GM18502 (cell line): ENCODE results near the gene CDK14.
"Not testable (repeated sequence)": the region's sequence is repeated elsewhere in the genome, so short reads cannot be mapped to it uniquely, and the experiment has no call there.

ENCODE experiments used
- ATAC-seq: cut with Tn5 transposase; IDR thresholded peaks from one replicate; pipeline ENCODE4 v1.9.1; 2021; ENCODE audit warnings: mild to moderate bottlenecking; ENCODE audit not compliant: unreplicated experiment, poor library complexity

The CDK14 gene

GRCh38 chr7:90747516-90747915 lies 151.4 kb downstream of the CDK14 start:
- no peak for ATAC-seq

DNA sequence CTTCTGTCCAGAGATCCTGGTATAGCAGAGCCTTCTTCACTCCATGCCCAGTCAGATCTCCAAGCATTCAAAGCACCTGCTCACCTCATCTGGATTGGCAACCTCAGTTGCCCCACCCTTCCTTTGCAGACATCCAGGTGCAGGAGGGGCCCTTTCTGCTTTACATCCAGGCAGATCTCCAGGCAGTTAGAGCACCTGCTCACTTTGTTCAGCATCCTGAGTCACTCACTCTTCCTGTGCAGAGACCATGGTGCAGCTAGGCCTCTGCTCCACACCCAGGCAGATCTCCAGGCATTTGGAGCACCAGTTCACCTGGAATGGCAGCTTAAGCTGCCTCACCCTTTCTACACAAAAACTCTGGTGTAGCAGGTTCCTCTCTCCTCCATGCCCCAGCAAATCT lies 153.1 kb downstream of the CDK14 start:
- ATAC-seq = no peak

DNA sequence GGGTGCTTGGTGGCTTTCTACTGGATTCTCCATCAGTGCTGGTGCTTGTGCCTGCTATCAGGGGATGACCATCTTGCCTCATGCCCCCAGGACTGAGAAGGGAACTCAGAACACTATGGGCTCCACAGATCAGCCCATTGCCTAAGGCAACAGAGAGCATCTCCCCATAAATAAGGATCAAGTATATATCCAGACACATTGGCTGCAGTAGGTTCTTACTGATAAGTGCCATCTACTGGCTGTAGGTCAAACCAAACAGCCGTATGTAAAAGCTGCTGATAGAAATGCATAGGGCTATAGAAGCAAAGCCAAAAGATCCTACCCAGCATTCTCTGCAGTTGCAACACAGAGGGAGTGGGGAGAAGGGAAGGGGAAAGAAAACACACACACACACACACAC lies 153.7 kb downstream of the CDK14 start:
- ATAC-seq = peak; percentile 79

- ATAC-seq = no peak
Observed at GRCh38 chr7:90751595-90751994, 155.5 kb downstream of the CDK14 start.

GRCh38 chr7:90752051-90752450 lies 155.9 kb downstream of the CDK14 start:
- ATAC-seq = peak; percentile 63

DNA sequence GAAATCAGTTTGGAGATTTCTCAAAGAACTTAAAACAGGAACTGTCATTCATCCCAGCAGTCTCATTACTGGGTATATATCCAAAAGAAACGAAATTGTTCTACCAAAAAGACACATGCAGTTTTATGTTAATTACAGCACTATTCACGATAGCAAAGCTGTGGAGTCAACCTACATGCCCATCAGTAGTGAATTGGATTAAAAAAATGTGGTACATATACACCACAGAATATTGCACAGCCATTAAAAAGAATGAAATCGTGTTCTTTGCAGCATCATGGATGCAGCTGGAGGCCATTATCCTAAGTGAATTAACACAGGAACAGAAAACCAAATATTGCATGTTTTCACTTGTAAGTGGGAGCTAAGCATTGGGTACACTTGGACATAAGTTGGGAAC lies 158.9 kb downstream of the CDK14 start:
- ATAC-seq = no peak

- no peak for ATAC-seq
Observed at GRCh38 chr7:90756366-90756765, 160.2 kb downstream of the CDK14 start.

DNA sequence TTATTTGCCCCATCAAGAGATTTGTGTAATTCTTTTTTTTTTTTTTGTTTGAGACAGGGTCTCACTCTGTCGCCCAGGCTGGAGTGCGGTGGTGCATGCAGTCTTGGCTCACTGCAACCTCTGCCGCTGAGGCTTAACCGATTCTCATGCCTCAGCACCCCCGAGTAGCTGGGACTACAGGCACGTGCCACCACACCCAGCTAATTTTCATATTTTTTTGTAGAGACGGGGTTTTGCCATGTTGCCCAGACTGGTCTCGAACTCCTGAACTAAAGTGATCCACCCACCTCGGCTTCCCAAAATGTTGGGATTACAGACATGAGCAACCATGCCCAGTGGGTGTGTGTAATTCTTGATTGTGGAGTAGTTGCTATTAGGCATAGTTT lies 161.4 kb downstream of the CDK14 start:
- ATAC-seq = peak; percentile 86

DNA sequence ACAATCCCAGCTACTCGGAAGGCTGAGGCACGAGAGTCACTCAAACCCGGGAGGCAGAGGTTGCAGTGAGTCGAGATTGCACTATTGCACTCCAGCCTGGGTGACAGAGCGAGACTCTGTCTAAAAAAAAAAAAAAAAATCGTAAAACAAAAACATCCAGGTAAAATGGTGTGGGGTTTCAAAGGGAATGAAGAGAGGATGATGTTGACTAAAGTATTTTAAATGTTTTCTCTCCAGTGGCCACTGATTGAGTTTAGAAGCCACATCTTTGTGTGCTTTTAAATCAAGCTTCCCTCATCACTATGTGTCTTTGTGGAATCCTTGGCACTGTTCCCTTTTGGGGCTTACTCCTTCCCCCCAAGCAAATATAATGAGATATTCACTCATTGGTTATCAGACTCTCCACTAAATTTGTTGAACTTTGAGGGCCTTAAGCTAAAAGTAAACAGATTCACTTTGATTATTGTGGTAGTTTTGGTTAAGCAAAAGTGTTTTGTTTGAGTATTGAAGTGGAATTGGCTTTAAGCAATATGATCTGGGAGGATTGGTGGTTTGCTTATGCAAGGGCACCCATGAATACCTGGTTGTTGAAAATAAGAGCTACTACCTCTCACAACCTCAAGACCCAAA lies 162.9 kb downstream of the CDK14 start:
- no peak for ATAC-seq

DNA sequence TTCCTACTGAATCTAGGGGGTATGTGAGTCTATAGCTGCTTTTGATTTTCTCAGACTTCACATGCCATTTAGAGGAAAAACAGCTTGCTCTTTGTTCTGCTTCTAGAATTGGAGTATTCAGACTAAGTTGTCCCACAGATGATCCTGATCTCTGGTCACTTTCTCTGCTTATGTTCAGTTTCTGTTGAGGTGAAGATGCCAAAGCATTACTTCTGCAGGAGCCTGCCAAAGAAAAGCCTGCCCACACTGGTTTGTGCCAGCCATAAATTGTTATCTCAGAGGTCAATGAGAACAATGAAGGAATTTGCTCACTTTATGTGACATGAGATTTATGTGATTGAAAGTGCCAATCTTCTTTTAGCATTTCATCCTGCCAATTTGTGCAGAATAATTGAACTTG lies 163.6 kb downstream of the CDK14 start:
- no peak for ATAC-seq

DNA sequence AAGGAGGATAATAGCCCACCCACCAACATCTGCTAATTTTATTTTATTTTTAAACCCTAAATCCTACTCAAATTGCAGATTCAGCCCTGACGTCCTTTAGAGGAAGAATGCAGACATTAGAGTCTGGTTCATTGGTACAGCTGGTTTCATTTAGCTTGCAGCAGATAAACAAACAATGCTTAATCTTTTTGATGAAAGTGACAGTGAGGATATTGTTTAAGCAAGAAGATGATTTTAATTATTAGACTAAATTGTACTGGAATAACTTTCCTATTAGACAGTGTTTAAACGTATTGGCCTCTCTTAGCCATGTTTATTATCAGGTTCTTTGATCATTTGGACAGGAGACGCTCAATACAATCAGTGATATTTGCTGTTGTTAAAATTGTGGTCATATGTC lies 164.8 kb downstream of the CDK14 start:
- ATAC-seq = no peak

DNA sequence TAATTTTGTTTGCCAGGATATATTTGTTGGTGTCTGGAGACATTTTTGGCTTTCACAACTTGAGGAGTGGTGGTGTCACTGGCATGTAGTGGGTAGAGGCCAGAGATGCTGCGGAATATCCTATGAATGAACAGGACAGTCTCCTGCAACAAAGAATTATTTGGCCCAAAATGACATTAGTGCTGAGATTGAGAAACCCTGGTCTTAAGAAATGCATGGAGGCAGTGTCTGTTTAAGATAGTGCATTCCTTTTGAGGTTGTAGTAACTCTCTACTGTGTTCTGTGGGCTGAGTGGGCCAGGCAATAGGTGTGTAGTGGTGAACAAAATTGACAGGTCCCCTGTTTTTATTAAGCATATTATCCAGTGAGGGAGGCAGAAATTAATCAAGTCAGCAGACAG lies 165.5 kb downstream of the CDK14 start:
- ATAC-seq = no peak

DNA sequence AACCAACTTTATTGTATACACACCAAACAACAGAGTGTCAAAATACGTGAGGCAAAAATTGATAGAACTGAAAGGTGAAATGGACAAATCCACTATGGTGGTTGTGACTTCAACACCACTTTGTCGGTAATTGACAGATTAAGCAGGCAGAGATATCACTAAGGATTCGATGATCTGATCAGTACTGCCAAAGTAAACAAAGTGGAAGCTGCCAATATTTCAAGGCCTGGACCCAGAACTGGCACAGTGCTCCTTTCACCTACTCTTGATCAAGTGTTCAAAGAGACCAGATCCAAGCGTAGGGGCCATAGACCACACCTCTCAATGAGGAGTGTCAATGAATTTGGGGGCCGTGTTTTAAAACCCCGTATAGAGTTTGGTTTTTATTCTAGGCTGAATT lies 167.0 kb downstream of the CDK14 start:
- no peak for ATAC-seq

GRCh38 chr7:90764848-90765570 lies 168.9 kb downstream of the CDK14 start:
- no peak for ATAC-seq

DNA sequence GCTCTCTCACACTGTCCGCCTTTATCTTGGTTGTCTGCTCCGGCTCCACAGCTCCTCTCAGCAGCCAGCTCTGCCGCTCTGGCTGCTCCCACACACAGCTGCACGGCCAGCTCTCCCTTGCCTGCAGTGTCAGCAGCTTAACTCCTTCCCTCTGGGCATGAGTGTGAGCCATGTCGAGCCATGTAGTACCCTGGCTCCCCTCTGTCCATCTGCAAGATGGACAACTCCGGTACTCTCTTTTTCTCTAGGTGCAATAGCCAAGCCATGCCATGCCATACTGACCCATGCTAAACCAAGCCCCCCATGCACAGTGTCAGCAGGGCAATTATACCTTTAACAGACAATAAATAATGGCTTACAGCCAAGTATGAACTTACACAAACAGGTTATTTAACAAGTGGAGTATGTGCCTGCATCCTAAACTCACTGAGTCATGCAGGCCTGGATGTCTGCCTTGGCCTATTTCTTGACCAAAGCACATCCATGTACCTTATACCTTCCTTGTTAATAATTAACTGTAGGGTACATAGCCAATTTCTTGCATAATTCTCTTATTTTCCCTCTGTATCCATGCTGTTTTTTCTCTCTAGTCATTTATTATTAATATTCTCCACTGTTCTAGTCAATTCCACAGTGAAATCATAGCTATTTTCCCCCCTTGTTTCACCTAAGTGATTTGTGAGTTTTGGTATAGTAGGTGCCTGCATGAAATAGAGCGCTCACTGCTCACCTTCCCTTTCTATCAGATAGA lies 170.9 kb downstream of the CDK14 start:
- ATAC-seq = no peak

- no peak for ATAC-seq
Observed at GRCh38 chr7:90768301-90768700, 172.2 kb downstream of the CDK14 start.

DNA sequence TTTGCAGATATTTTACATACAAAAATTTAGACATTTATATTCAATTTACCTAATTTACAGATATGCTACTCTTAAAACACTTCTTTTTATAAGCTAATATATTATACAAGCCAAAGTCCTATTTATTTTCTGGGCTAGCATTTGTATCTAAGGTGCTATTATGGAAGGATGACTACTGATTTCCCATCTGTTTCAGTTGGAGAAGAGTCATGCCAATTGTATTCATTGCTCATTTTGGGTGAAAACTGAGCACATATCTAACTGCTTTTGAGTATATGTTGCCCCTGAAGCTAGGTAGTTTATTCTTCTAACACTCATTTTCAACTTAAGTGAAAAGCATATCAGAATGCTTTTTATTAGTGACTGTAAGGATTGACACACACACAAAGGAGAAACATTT lies 172.9 kb downstream of the CDK14 start:
- no peak for ATAC-seq

- not testable (repeated sequence) for ATAC-seq
Observed at GRCh38 chr7:90769566-90769965, 173.4 kb downstream of the CDK14 start.

DNA sequence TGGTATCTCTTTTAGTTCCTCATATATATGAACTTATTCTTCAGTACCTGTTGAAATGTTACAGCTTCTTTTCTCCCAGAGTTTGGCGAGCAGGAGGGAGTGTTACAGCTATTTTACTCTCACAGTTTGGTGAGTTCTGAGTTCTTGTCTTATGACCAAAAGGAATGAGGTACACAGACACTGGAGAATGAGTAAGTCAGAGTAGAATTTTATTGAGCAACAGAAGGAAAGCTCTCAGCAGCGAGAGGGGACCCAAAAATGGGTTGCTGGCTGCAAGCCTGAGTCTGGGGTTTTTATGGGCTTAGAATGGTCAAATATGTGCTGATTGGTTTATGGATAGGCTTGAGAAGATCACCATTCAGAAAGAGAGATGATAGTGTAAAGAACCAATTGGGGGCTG lies 175.2 kb downstream of the CDK14 start:
- no peak for ATAC-seq

DNA sequence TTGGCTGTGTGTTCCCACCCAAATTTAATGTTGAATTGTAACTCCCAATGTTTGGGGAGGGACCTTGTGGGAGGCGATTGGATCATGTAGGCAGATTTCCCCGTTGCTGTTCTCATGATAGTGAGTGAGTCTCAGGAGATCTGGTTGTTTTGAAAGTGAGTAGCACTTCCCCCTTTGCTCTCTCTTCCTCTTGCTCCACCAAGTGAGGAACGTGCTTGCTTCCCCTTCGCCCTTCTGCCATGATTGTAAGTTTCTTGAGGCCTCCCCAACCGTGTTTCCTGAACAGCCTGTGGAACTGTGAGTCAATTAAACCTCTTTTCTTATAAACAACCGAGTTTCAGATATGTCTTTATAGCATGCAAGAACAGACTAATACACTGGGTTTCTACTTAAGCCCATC lies 176.3 kb downstream of the CDK14 start:
- ATAC-seq = no peak

DNA sequence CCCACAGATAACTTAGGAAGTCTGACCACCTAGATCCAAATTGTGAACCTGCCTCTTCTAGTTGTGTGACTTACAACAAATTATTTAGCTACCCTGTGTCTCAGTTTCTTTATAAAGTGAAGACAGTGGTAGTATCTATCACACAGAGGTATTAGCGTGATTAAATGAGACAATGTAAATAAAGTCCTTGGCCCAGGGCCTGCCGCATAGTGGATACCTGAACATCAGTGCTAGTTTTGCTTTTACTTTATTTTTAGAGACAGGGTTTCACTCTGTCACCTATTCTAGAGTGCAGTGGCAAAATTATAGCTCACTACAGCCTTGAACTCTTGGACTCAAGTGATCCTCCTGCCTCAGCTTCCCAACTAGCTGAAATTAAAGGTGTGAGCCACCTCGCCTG lies 177.1 kb downstream of the CDK14 start:
- no peak for ATAC-seq

GRCh38 chr7:90774706-90775105 lies 178.6 kb downstream of the CDK14 start:
- no peak for ATAC-seq
